PC-9 (cell line): ENCODE data around the gene CALCR.

ENCODE experiments used
- CTCF ChIP-seq: fragments of 200-600 bp; sonication (generic); conservative IDR thresholded peaks from 2 replicates; pipeline ENCODE4 v1.6.1; 2017; ENCODE audit warnings: mixed run types, antibody characterized with exemption, mild to moderate bottlenecking, moderate library complexity
- EZH2 ChIP-seq: fragments of 200-600 bp; sonication (generic); IDR thresholded peaks from 2 replicates; pipeline ENCODE4 v1.8.0; 2017; ENCODE audit warnings: antibody characterized with exemption, low read depth

- TF ChIP-seq CTCF (no peak), EZH2 (no peak)
Measured at GRCh38 chr7:93592588-93593266, 18.2 kb upstream of the CALCR start.
